Measurements from ENCODE around the gene PSORS1C1. TPM values are rescaled to one million over a fixed set of nuclear protein-coding genes. Genes with fewer than 3 reads are reported as not detected.

PSORS1C1 gene
- total and polyA plus RNA-seq, 2 of the 4 experiments (the other 2 are of a cell fraction), result 0.36 to 1.1 TPM

DNA sequence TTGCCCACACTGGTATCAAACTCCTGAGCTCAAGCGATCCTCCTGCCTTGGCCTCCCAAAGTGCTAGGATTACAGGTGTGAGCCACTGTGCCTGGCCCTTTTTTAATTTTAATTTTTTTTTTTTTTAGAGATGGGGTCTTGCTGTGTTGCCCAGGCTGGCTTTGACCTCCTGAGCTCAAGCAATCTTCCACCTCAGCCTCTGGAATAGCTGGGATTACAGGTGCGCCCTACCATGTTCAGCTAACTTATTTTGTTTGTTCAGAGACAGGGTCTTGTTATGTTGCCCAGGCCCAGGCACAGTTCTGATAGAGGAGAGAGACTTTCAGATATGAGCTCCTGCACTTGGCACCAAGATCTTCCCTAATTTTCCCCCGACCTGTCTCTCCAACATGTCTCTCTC lies 16.2 kb downstream of the PSORS1C1 start:
- no peak overlapping the region for H2AK9ac ChIP-seq (replicated peaks; ENCODE audit: low read depth, low read length, poor library complexity)
- H3K56ac ChIP-seq (ENCODE audit: extremely low read depth, insufficient read depth, low read length), result no peak overlapping the region
- H4K20me1 ChIP-seq (ENCODE audit: insufficient read depth, low read length), result no peaks in the 10 kb centered on the region; the same call in 1 of the 2 replicates
- in situ Hi-C loops (cut with MboI; ENCODE audit: low sequenced_read_pairs), result no loop called here
- H3K27ac ChIP-seq (ENCODE audit: insufficient read depth, low read length), result no peak overlapping the region
- no peak for TF ChIP-seq MAZ (IDR thresholded peaks at IDR 0.05; ENCODE audit: borderline replicate concordance, low read depth, low read length)
- no peak for TF ChIP-seq MXI1 (IDR thresholded peaks at IDR 0.05; ENCODE audit: borderline replicate concordance, low read depth, low read length)
- no peak for TF ChIP-seq BHLHE40 (IDR thresholded peaks at IDR 0.05; ENCODE audit: low read depth, low read length)
- TF ChIP-seq RCOR1 (IDR thresholded peaks at IDR 0.05; ENCODE audit: insufficient replicate concordance, low read length), result no peak
- no peak for TF ChIP-seq MAFK (IDR thresholded peaks at IDR 0.05; ENCODE audit: low read depth, low read length)
- TF ChIP-seq CEBPB (IDR thresholded peaks at IDR 0.05; ENCODE audit: low read depth, low read length), result no peak
- no peak for TF ChIP-seq RAD21 (IDR thresholded peaks at IDR 0.05; ENCODE audit: low read length)
- no peak for TF ChIP-seq POLR2A (IDR thresholded peaks at IDR 0.05; ENCODE audit: low read depth, low read length)
- no peak for TF ChIP-seq CHD1 (IDR thresholded peaks at IDR 0.05; ENCODE audit: low read depth, low read length)
- TF ChIP-seq FOS (IDR thresholded peaks at IDR 0.05; ENCODE audit: low read depth, low read length), result no peak
- TF ChIP-seq SMC3 (IDR thresholded peaks at IDR 0.05; ENCODE audit: low read depth, low read length), result no peak
- TF ChIP-seq ELK1 (IDR thresholded peaks at IDR 0.05; ENCODE audit: borderline replicate concordance, low read depth, low read length), result no peak
- TF ChIP-seq, protein P1, sequence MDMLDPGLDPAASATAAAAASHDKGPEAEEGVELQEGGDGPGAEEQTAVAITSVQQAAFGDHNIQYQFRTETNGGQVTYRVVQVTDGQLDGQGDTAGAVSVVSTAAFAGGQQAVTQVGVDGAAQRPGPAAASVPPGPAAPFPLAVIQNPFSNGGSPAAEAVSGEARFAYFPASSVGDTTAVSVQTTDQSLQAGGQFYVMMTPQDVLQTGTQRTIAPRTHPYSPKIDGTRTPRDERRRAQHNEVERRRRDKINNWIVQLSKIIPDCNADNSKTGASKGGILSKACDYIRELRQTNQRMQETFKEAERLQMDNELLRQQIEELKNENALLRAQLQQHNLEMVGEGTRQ (IDR thresholded peaks at IDR 0.05; ENCODE audit: low read depth, low read length), result no peak
- TF ChIP-seq NFE2L2 (IDR thresholded peaks at IDR 0.05; ENCODE audit: low read depth, low read length), result no peak
- no peak for TF ChIP-seq CTCF (conservative IDR thresholded peaks at IDR 0.05; ENCODE audit: low read depth, low read length)
- no peak for TF ChIP-seq RFX5 (IDR thresholded peaks at IDR 0.05; ENCODE audit: low read depth, low read length)
- no peaks in the 10 kb centered on the region for H3K36me3 ChIP-seq (ENCODE audit: control insufficient read depth, insufficient read depth, low read length)
- no peak overlapping the region for H2AFZ ChIP-seq (replicated peaks; ENCODE audit: low read length, poor library complexity)
- no peaks in the 10 kb centered on the region for H3K9me3 ChIP-seq (ENCODE audit: control insufficient read depth, insufficient read depth, low read length)
- no peak for DNase-seq
- H3K4me1 ChIP-seq (ENCODE audit: control insufficient read depth, insufficient read depth, low read length), result no peaks in the 10 kb centered on the region
- no peak overlapping the region for H4K8ac ChIP-seq (ENCODE audit: low read depth in 2 of 2, low read length in 2 of 2)
- H3K9ac ChIP-seq (ENCODE audit: low read depth, low read length), result no peak overlapping the region
- no peak overlapping the region for H2BK15ac ChIP-seq (ENCODE audit: low read depth, low read length)
- no peak overlapping the region for H4K91ac ChIP-seq (ENCODE audit: insufficient read depth, low read depth, low read length)
- no peak overlapping the region for H3K4me3 ChIP-seq (ENCODE audit: insufficient read depth, low read depth, low read length)
- no TSS peak for BruUV-seq (replicated peaks)
- H2AK5ac ChIP-seq (ENCODE audit: low read depth, low read length), result no peak overlapping the region
- CTCF ChIA-PET, result no interaction called here
- no peak overlapping the region for H3K4ac ChIP-seq (ENCODE audit: low read depth, low read length)
- POLR2A ChIA-PET (ENCODE audit: unreplicated experiment), result no interaction called here
- no peak overlapping the region for H3K14ac ChIP-seq (replicated peaks; ENCODE audit: low read depth, low read length)
- no peak overlapping the region for H2BK5ac ChIP-seq (ENCODE audit: low read depth, low read length, poor library complexity, severe bottlenecking)
- intact Hi-C loops (cut with micrococcal nuclease), result no loop called here
- no peak overlapping the region for H3K23ac ChIP-seq (ENCODE audit: low read depth, low read length)
- dilution Hi-C loops (cut with HindIII; ENCODE audit: low sequenced_read_pairs, unreplicated experiment), result no loop called here
- no peak for ATAC-seq (ENCODE audit: low read depth)
- no peaks in the 10 kb centered on the region for H3K9me1 ChIP-seq (ENCODE audit: insufficient read depth, low read length)
- H3K18ac ChIP-seq (ENCODE audit: low read depth, low read length), result no peak overlapping the region
- no CpG with 5 or more reads among the region's 3 CpGs for WGBS, 2 experiments (ENCODE audit: extremely low coverage in 2 of 2, insufficient read length in 1 of 2)
- H3K27me3 ChIP-seq (ENCODE audit: control insufficient read depth, insufficient read depth, low read length), result peaks cover 11% of the 10 kb centered on the region
- H2BK120ac ChIP-seq (ENCODE audit: low read depth, low read length), result no peak overlapping the region
- H2BK20ac ChIP-seq (ENCODE audit: low read depth, low read length), result no peak overlapping the region
- no peak overlapping the region for H4K5ac ChIP-seq (ENCODE audit: low read depth, low read length)
- no peak overlapping the region for H3K4me2 ChIP-seq (ENCODE audit: low read depth, low read length)
- no peaks in the 10 kb centered on the region for H3K79me1 ChIP-seq (ENCODE audit: low read depth in 1 of 2, low read length in 2 of 2)
